HL-60 (cell line): ENCODE data around the gene ADAM19.
"Not testable (repeated sequence)": the region's sequence is repeated elsewhere in the genome, so short reads cannot be mapped to it uniquely, and the experiment has no call there.

Experiments
- DNase-seq, 2 experiments: peaks; one replicate each; pipeline ENCODE4 v3.0.0-alpha.2; 2010 to 2020; ENCODE audit warnings: low read depth in 1 of 2, low spot score in 1 of 2
- H3K27ac ChIP-seq: fragments of 250-450 bp; sonication (Bioruptor Pico); replicated peaks from 2 replicates; pipeline ENCODE4 v1.5.1; 2020; ENCODE audit warnings: mild to moderate bottlenecking, moderate library complexity
- H3K27me3 ChIP-seq: fragments of 250-450 bp; sonication (Bioruptor Pico); 2 replicates; pipeline ENCODE4 v1.5.1; 2021; ENCODE audit warnings: mild to moderate bottlenecking, moderate library complexity; ENCODE audit not compliant: insufficient read depth, poor library complexity, severe bottlenecking
- H3K4me3 ChIP-seq: replicated peaks from 2 replicates; pipeline ENCODE4 v1.5.1; 2011; ENCODE audit warnings: mild to moderate bottlenecking, control low read depth, low read length; ENCODE audit not compliant: insufficient read depth
- CTCF ChIP-seq: IDR thresholded peaks from one replicate; pipeline ENCODE4 v1.5.1; 2011; ENCODE audit warnings: low read length, control low read depth, inconsistent platforms; ENCODE audit not compliant: insufficient read depth
- GABPA ChIP-seq: IDR thresholded peaks from 2 replicates; pipeline ENCODE4 v1.6.1; 2012; ENCODE audit warnings: low read depth
- POLR2AphosphoS5 ChIP-seq: IDR thresholded peaks from 2 replicates; pipeline ENCODE4 v1.6.1; 2012; ENCODE audit warnings: low read depth
- REST ChIP-seq: IDR thresholded peaks from 2 replicates; pipeline ENCODE4 v1.6.1; 2012; ENCODE audit warnings: low read depth; ENCODE audit not compliant: insufficient replicate concordance
- SPI1 ChIP-seq: IDR thresholded peaks from 2 replicates; pipeline ENCODE4 v1.6.1; 2012; ENCODE audit warnings: low read depth, mild to moderate bottlenecking, borderline replicate concordance

ADAM19 gene

GRCh38 chr5:157434096-157434495 is 141.5 kb downstream of the ADAM19 start:
- no peak overlapping the region for H3K4me3 ChIP-seq
- H3K27me3 ChIP-seq: no peaks in the 10 kb centered on the region
- DNase-seq: no peak
- H3K27ac ChIP-seq: no peak overlapping the region
- no peak for TF ChIP-seq CTCF
- TF ChIP-seq SPI1: no peak
- TF ChIP-seq REST: no peak

GRCh38 chr5:157431544-157432200 is 143.9 kb downstream of the ADAM19 start:
- Histone ChIP-seq H3K27ac (no peak overlapping the region), H3K4me3 (no peak overlapping the region), H3K27me3 (no peaks in the 10 kb centered on the region)
- no peak for TF ChIP-seq REST
- no peak for TF ChIP-seq CTCF
- no peak for TF ChIP-seq POLR2AphosphoS5
- TF ChIP-seq SPI1: no peak
- no peak for TF ChIP-seq GABPA
- peak in 1 of 2 experiments; percentile 22 for DNase-seq

GRCh38 chr5:157429920-157430319 is 145.7 kb downstream of the ADAM19 start:
- DNase-seq, H3K27ac ChIP-seq, H3K27me3 ChIP-seq, H3K4me3 ChIP-seq: not testable (repeated sequence)
